CMK (cell line): ENCODE measurements around the gene ENTR1.

Experiments
- DNase-seq: peaks from one replicate; pipeline ENCODE4 v3.0.0-alpha.2; 2010; ENCODE audit warnings: low read depth

Gene ENTR1

DNA sequence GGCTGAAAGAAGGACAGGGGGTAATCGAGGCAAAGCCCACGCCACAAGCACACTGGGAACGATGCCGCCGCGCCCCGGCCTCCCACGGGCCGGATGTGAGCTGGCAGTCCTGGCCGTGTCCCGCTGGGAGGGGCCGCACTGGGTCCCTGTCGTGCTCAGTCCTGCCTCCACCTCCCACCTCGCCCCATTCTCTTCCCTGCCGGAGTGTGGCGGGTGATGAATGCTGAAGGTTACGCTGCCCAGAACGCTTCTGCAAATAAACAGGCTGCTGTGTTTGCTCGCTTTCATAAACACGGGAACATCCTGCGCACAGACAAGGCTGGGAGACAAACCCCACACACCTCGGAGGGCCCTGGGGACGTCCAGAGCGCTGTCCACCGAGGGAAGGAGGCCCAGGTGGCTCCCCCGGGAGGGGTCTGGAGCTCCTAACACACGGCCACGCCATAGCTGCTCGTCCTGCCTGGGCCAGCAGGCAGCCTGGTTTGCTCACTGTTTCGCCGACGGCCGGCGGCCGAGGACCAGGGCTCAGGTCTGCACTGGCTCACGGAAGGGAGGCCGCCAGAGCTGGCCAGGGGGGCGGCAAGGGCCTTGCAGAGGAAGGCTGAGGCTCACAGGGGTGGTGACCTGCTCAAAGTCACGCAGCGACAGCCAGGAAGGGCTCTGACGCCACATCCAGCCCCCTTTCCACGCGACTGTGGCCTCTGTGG lies 49.2 kb downstream of the ENTR1 start:
- no peak for DNase-seq

DNA sequence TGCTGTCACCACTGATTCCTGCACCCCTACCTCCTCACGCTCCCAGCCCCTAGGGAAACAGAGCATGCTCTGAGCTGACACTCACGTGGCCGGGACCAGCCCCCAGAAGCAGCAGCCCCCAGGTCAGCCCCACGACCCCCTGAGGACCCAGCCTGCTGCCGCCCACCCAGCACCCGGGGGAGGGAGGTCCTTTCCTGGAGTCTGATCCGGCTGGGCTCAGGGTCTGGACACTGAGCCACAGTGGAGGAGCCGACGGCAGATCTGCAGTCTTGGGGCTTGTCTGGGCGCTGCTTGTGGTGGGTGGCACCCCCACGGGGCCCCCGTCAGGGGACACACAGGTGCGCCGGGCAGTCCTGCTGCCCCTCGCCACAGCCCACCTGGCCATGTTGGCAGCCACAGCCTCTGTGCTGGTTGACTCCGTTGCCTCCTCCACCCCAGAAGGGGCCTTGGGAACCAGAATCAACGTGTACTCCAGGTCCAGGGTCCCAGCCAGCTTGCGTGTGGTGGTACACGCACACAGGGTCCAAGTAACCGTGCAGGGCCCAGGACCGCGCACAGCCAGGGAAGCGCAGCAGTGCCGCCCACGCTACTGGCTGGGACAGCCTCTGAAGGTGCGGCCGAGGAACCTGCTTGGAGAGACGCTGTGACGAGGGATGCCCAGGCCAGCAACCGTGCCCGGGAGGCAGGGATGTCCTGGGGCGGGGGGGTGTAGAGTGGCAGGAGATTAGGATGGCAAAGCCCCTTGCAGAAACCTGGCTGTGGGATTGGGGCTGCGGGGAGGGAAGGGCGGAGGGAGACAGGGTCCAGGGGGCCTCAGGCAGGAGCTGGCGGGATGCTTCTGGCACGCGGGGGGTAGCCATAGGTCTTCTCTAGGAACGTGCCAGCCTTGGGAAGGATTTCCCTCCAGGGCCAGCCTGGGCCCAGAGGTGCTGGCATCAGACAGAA lies 50.4 kb downstream of the ENTR1 start:
- no peak for DNase-seq

DNA sequence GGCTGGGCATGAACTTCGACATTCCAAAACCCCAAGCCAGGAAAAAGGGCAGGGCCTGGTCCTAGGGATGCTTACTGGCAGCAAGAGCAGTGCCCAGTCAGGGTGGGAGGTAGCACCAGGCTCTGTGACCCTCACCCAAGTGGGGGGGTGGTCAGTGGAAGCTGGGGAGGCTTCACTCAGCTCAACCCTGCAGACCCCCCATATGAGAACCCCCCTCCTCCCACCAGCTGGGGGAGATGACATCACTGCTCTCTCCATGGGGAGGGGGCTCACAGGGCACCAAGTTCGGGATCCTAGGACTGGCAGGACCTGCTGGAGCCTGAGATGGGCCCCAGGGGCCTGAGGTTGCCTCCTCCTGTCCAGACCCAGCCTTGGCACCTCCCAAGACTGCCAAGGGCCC lies 51.5 kb downstream of the ENTR1 start:
- no peak for DNase-seq

DNA sequence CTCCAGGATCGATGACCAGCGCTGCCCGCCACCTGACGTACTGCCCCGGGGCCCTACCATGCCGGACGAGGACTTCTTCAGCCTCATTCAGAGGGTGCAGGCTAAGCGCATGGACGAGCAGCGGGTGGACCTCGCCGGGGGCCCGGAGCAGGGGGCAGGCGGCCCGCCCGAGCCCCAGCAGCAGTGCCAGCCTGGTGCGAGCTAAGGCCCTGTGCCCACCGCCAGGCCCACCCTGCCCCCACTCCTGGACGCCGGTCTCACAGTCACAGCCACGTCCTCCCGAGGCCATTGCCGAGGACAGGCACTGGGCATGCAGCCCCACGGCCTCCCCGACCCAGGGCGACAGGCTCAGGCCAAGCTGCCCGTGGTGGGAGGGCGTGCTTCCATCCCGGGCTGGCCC lies 52.4 kb downstream of the ENTR1 start:
- no peak for DNase-seq

DNA sequence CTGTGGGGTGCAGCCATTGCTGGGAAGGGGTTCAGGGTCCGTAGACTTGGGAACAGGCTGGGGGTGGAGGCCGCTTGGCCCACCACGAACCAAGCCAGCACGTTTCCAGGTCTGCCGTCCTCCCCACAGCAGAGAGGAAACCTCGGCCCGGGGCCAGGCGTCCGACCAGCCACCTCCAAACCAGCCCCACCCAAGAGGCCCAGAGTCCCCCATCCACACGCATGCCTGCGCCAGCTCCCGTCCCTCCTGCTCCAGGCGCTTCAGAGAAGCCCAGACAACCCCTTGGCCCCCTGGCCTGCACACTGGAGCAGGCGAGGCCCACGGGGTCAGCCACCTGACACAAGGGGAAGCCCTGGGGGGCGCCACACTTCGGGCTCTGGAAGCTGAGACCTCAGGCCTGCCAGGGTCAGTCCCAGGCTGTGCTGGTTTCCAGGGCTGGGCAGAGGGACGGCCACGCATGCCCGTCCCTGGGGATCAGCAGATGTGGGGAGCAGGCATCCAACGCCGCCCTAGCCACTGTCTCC lies 53.1 kb downstream of the ENTR1 start:
- DNase-seq = no peak

DNA sequence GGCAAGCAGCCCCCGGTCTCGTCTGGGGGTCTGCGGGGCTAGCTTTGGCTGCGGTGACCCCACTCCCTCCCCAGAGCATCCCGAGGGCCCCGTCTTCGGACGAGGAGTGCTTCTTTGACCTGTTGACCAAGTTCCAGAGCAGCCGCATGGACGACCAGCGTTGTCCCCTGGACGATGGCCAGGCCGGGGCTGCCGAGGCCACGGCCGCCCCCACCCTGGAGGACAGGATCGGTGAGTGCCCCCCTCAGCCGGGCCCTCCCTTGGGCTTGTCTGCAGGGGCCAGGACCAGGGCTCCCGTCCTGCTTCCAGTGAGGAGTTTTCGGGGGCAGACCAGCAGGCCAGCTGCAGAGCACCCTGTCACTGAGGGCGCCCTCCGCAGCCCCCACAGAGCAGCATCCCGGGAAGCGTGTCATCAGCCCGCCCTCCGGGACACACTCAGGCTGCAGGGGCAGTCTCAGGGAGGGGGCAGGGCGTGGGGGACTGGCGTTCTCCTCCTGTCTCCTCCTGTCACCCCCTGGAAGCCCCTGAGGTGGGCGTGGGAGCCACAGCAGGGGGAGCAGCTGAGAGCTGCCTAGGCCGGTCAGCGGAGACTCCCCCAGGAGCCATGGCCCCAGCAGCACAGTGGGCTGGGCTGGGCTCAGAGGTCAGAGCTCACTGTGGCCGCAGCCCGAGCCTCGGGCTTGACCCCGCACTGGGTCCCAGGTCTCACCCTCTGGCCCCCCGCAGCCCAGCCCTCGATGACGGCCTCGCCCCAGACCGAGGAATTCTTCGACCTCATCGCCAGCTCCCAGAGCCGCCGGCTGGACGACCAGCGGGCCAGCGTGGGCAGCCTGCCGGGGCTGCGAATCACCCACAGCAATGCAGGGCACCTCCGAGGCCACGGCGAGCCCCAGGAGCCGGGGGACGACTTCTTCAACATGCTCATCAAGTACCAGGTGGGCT lies 54.5 kb downstream of the ENTR1 start:
- no peak for DNase-seq

DNA sequence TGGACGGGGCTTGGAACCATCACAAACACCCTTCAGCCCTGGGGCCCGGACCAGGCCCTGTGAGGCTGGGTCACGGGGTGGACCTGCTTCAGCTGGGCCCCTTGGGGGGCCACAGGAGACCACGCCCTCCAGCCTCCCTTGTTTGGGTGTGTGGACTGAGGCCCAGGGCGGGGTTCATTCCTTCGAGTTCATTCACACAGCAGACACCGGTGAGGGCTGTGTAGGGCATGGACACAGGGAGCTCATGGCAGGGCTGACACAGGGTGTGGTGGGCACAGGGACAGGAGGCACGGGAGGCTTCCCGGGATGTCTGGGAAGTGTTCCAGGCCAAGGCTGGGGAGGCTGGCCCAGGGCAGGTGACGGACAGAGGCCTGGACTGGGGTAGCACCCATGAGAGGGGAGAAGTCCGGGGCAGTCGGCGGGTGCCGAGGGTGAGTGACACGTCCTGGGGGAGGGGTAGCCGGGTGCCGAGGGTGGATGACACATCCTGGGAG lies 55.8 kb downstream of the ENTR1 start:
- DNase-seq = no peak

DNA sequence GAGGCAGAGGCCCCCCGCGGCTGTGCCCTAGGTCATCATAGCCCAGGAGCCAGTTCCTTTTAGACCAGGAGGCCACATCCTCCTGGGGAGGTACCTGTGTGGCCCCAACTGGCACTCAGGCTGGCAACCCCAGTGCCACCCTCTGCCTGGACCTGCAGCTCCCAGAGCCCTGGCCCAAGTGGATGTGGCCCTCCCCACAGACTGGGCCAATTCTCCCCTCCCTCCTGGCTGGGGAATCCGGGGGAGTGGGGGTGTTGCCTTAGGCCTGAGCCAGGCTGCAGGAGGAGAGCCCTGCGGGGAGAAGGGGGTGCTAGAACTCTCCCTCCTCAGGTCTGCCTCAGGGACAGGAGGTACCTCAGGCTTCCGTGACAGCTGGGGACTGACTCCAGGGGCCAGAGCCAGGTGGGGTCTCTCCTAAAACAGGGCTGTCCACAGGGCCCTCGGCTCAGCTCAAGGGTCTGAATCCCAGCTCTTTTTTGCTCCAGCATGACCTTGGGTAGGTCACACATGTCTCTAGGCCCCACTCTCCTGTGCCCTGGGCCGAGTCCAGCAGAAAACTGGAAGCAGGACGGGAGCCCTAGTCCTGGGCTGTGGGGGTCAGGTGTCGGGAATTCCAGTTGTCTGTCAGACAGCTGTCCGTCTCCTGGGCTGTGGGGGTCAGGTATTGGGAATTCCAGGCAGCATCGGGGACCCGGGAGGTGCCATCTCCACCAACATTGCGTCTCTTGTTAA lies 56.5 kb downstream of the ENTR1 start:
- no peak for DNase-seq

DNA sequence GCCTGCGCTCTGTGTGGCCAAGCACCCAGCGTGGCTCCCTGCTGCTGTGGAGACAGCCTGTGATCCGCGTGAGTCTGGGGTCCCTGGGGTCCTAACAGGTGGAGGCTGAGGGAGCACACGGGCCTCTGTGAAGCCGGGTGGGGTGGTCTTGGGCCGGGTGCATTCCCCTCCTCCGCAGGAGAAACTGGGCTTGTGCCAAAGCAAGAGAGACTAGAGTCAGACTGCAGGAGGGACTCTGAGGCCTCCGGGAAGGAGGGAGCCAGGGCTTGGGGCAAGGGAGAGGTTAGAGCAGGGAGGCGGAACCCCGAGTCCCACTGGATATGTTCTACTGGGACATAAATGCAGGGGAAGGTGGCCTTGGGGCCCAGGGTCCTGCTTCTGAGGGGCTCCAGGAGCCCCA lies 57.3 kb downstream of the ENTR1 start:
- DNase-seq = no peak

DNA sequence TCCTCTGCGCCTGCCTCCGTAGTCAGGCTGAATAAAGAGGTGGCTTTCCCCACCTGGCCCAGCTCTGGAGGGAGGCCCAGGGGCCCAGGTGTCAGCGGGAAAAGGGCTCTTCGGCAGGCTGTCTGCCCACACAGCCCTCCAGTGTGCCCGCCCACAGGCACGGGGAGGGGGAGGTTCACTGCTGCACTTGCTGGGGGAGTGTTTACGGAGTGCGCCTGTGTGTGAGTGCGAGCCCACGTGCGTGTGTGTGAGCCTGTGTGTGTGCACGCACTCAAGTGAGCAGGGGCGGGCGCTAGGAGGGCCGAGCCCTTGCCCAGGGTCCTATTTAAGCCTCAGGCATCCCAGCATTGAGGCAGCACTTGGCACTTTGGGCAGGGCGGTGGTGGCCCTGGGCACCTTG lies 57.7 kb downstream of the ENTR1 start:
- DNase-seq = no peak
